HepG2 (cell line): ENCODE measurements around the gene CYP2W1. TPM values are rescaled to one million over a fixed set of nuclear protein-coding genes. Genes with fewer than 3 reads are reported as not detected.
A peak's percentile ranks its signal among the peaks of the same experiment; 100 is the strongest.

Experiments used
- ARNTL ChIP-seq: sonication (generic); formaldehyde crosslinking; IDR thresholded peaks from 2 replicates; pipeline ENCODE4 v1.4.0; 2020; ENCODE audit warnings: mild to moderate bottlenecking, missing genetic modification reagents
- BRD4 ChIP-seq: sonication (generic); formaldehyde crosslinking; IDR thresholded peaks from 2 replicates; pipeline ENCODE4 v1.4.0; 2020; ENCODE audit warnings: missing genetic modification reagents
- CAMTA2 ChIP-seq: sonication (generic); formaldehyde crosslinking; IDR thresholded peaks from 2 replicates; pipeline ENCODE4 v1.4.0; 2020; ENCODE audit warnings: mild to moderate bottlenecking, missing genetic modification reagents, borderline replicate concordance
- CBX1 ChIP-seq: IDR thresholded peaks from one replicate; pipeline ENCODE4 v1.6.1; 2016; ENCODE audit warnings: antibody characterized with exemption, low read depth
- HIVEP1 ChIP-seq: sonication (generic); formaldehyde crosslinking; IDR thresholded peaks from 2 replicates; pipeline ENCODE4 v1.4.0; 2020; ENCODE audit warnings: mild to moderate bottlenecking, missing genetic modification reagents
- HNRNPH1 ChIP-seq: fragments of 200-400 bp; formaldehyde crosslinking; optimal IDR thresholded peaks from 2 replicates; pipeline ENCODE3; 2017; ENCODE audit warnings: mild to moderate bottlenecking, low read depth, low read length
- HNRNPL ChIP-seq: fragments of 200-400 bp; formaldehyde crosslinking; IDR thresholded peaks from 2 replicates; pipeline ENCODE4 v1.6.1; 2017; ENCODE audit warnings: mild to moderate bottlenecking, low read depth, low read length
- HOXA5 ChIP-seq: sonication (generic); formaldehyde crosslinking; IDR thresholded peaks from 2 replicates; pipeline ENCODE4 v1.4.0; 2020; ENCODE audit warnings: missing genetic modification reagents
- HOXA7 ChIP-seq: sonication (generic); formaldehyde crosslinking; IDR thresholded peaks from 2 replicates; pipeline ENCODE4 v1.8.1; 2022; ENCODE audit warnings: mild to moderate bottlenecking, missing genetic modification reagents, moderate library complexity
- IKZF1 ChIP-seq: fragments of 450-650 bp; IDR thresholded peaks from 2 replicates; pipeline ENCODE4 v1.7.1; 2016
- JARID2 ChIP-seq: sonication (generic); formaldehyde crosslinking; IDR thresholded peaks from 2 replicates; pipeline ENCODE4 v1.8.1; 2023; ENCODE audit warnings: missing genetic modification reagents, inconsistent platforms; ENCODE audit not compliant: insufficient replicate concordance
- KLF13 ChIP-seq: sonication (generic); formaldehyde crosslinking; IDR thresholded peaks from 2 replicates; pipeline ENCODE4 v1.4.0; 2020; ENCODE audit warnings: mild to moderate bottlenecking, missing genetic modification reagents
- MIER2 ChIP-seq: IDR thresholded peaks from 2 replicates; pipeline ENCODE4 v1.6.1; 2016; ENCODE audit warnings: missing biosample characterization, missing genetic modification reagents
- NR2F6 ChIP-seq, 2 experiments: IDR thresholded peaks; 2 replicates each; pipeline ENCODE4 v1.6.1; 2016; ENCODE audit warnings: antibody characterized with exemption in 1 of 2, mild to moderate bottlenecking in 1 of 2
- PBX2 ChIP-seq: IDR thresholded peaks from 2 replicates; pipeline ENCODE4 v1.6.1; 2016; ENCODE audit warnings: control low read depth
- PCBP1 ChIP-seq: fragments of 200-400 bp; formaldehyde crosslinking; IDR thresholded peaks from 2 replicates; pipeline ENCODE4 v1.6.1; 2017; ENCODE audit warnings: mild to moderate bottlenecking, low read depth, low read length, borderline replicate concordance
- RELA ChIP-seq: sonication (generic); formaldehyde crosslinking; IDR thresholded peaks from 2 replicates; pipeline ENCODE4 v1.4.0; 2020; ENCODE audit warnings: missing genetic modification reagents
- YEATS2 ChIP-seq: sonication (generic); formaldehyde crosslinking; IDR thresholded peaks from 2 replicates; pipeline ENCODE4 v1.4.0; 2020; ENCODE audit warnings: missing genetic modification reagents, borderline replicate concordance
- ZBTB2 ChIP-seq: sonication (generic); formaldehyde crosslinking; IDR thresholded peaks from 2 replicates; pipeline ENCODE4 v1.8.0; 2022; ENCODE audit warnings: low read depth, missing genetic modification reagents
- ZBTB25 ChIP-seq: IDR thresholded peaks from 2 replicates; pipeline ENCODE4 v1.6.1; 2018; ENCODE audit warnings: missing genetic modification reagents
- ZBTB38 ChIP-seq: sonication (generic); formaldehyde crosslinking; IDR thresholded peaks from 2 replicates; pipeline ENCODE4 v1.5.1; 2020; ENCODE audit warnings: mild to moderate bottlenecking, missing genetic modification reagents
- ZFYVE20 ChIP-seq: sonication (generic); formaldehyde crosslinking; IDR thresholded peaks from 2 replicates; pipeline ENCODE4 v1.8.0; 2023; ENCODE audit warnings: low read depth, mild to moderate bottlenecking, moderate library complexity, missing genetic modification reagents, borderline replicate concordance
- ZNF34 ChIP-seq: sonication (generic); formaldehyde crosslinking; IDR thresholded peaks from 2 replicates; pipeline ENCODE4 v1.4.0; 2020; ENCODE audit warnings: mild to moderate bottlenecking, missing genetic modification reagents, borderline replicate concordance
- ZNF530 ChIP-seq: sonication (generic); formaldehyde crosslinking; IDR thresholded peaks from 2 replicates; pipeline ENCODE4 v1.5.0; 2020; ENCODE audit warnings: low read depth, mild to moderate bottlenecking, missing genetic modification reagents
- ZNF576 ChIP-seq: sonication (generic); formaldehyde crosslinking; IDR thresholded peaks from 2 replicates; pipeline ENCODE4 v1.4.0; 2020; ENCODE audit warnings: mild to moderate bottlenecking, missing genetic modification reagents
- ZNF652 ChIP-seq: IDR thresholded peaks from 2 replicates; pipeline ENCODE4 v1.6.1; 2016; ENCODE audit warnings: low read depth, borderline replicate concordance
- ZNF746 ChIP-seq: sonication (generic); formaldehyde crosslinking; IDR thresholded peaks from 2 replicates; pipeline ENCODE4 v1.8.0; 2022; ENCODE audit warnings: mild to moderate bottlenecking, missing genetic modification reagents
- polyA plus RNA-seq, 8 experiments: library from polyadenylated mRNA; depleted of rRNA in 3 of 8; stranded (reverse) in 7 of 8; unstranded in 1 of 8; fragments of >200 nt; fragmentation: Illumina TruSeq in 4 of 8; extraction: Trizol in 4 of 8; gene quantifications; 2 replicates each; pipeline versions ENCODE4 v1.2.1 to v1.2.3, GENCODE V29; 2011 to 2016; ENCODE audit warnings: low read depth in 4 of 8, missing spikeins in 1 of 8, mixed read lengths in 1 of 8; ENCODE audit not compliant: insufficient read depth in 1 of 8
- total RNA-seq, 5 experiments: library from RNA; depleted of rRNA; stranded (reverse); fragments of >200 nt; fragmentation: Illumina TruSeq; extraction: Trizol; gene quantifications; 2 replicates each; pipeline ENCODE4 v1.2.3, GENCODE V29; 2016; ENCODE audit warnings: low read depth in 1 of 5
- TF ChIP-seq, protein P1 (sequence below): sonication (generic); formaldehyde crosslinking; IDR thresholded peaks from 2 replicates; pipeline ENCODE4 v1.4.0; 2020; ENCODE audit warnings: missing genetic modification reagents; ENCODE audit errors: not compliant biosample characterization

CYP2W1 gene
- total and polyA plus RNA-seq, 2 of the 13 experiments (the other 11 are each of a cell fraction or from before 2014, with no cell fraction given): 19.5 to 31.7 TPM

- TF ChIP-seq HIVEP1 (CRISPR knock-in tag) (no peak), HOXA7 (no peak), ZBTB38 (CRISPR knock-in tag) (peak; percentile 84; the same call in 1 of the 2 replicates), PCBP1 (0 out of 2 replicates have a peak, but pooled peaks have one; percentile 38), HOXA5 (CRISPR knock-in tag) (no peak), NR2F6 (IDR thresholded peaks at IDR 0.05) (no peak), NR2F6 (CRISPR knock-in tag; IDR thresholded peaks at IDR 0.05) (no peak), YEATS2 (no peak), HNRNPH1 (no peak), ARNTL (CRISPR knock-in tag) (no peak), JARID2 (CRISPR knock-in tag) (no peak), ZBTB25 (CRISPR knock-in tag) (no peak), RELA (CRISPR knock-in tag) (no peak), BRD4 (CRISPR knock-in tag) (no peak), HNRNPL (0 out of 2 replicates have a peak, but pooled peaks have one; percentile 52), MIER2 (CRISPR knock-in tag) (no peak), ZNF652 (CRISPR knock-in tag) (no peak), IKZF1 (no peak), ZNF576 (CRISPR knock-in tag) (0 out of 2 replicates have a peak, but pooled peaks have one; percentile 22), ZFYVE20 (CRISPR knock-in tag) (no peak), KLF13 (CRISPR knock-in tag) (no peak), ZBTB2 (no peak), CAMTA2 (CRISPR knock-in tag) (no peak), CBX1 (no peak), ZNF746 (CRISPR knock-in tag) (no peak), ZNF530 (CRISPR knock-in tag) (no peak), PBX2 (CRISPR knock-in tag) (no peak), ZNF34 (CRISPR knock-in tag) (0 out of 2 replicates have a peak, but pooled peaks have one; percentile 30)
- TF ChIP-seq, protein P1, sequence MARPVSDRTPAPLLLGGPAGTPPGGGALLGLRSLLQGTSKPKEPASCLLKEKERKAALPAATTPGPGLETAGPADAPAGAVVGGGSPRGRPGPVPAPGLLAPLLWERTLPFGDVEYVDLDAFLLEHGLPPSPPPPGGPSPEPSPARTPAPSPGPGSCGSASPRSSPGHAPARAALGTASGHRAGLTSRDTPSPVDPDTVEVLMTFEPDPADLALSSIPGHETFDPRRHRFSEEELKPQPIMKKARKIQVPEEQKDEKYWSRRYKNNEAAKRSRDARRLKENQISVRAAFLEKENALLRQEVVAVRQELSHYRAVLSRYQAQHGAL (CRISPR knock-in tag): no peak
Measured at GRCh38 chr7:981793-982510, 1.0 kb upstream of the CYP2W1 start (continued).
